NB4 (cell line): Measurements from ENCODE around the gene ZNF500.

ENCODE experiments used
- MYC ChIP-seq: IDR thresholded peaks from 2 replicates; pipeline ENCODE4 v1.6.1; 2011; ENCODE audit warnings: low read depth, low read length
- POLR2A ChIP-seq: IDR thresholded peaks from 2 replicates; pipeline ENCODE4 v1.6.1; 2011; ENCODE audit warnings: mild to moderate bottlenecking; ENCODE audit not compliant: insufficient read length; ENCODE audit errors: extremely low read depth
- TF ChIP-seq, protein P1 (sequence below): IDR thresholded peaks from one replicate; pipeline ENCODE4 v1.5.1; 2012; ENCODE audit warnings: low read depth, low read length
- TF ChIP-seq, protein P2 (sequence below): IDR thresholded peaks from 2 replicates; pipeline ENCODE4 v1.6.1; 2011; ENCODE audit warnings: low read depth, low read length

DNA sequence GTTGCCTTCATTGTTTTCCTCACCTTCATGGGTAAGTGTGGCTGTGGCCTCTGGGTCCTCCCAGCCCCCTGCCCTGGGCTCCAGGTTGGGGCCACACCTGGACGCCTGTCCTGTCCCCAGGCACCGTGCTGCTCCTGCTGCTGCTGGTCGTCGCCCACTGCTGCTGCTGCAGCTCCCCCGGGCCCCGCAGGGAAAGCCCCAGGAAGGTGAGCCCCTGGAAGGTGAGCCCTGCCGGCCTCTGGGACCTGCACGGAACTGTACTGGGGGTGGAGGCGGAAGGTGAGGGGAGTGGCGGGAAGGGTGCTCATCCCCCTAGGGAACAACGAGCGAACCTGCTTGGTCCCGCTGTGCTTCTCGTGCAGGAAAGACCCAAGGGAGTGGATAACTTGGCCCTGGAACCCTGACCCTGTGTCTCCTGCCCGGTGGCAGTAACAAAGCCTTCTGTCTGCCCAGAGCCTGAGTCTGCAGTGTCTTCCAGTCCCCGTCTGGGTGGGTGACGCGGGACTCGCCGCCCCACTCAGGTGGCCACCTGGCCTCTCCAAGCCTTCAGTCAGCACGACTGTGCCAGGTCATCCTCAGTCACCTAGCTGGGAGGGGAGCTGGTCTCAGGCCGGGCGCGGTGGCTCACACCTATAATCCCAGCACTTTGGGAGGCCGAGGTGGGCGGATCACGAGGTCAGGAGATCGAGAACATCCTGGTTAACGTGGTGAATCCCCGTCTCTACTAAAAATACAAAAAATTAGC lies 29.0 kb upstream of the ZNF500 start:
- TF ChIP-seq, protein P1, sequence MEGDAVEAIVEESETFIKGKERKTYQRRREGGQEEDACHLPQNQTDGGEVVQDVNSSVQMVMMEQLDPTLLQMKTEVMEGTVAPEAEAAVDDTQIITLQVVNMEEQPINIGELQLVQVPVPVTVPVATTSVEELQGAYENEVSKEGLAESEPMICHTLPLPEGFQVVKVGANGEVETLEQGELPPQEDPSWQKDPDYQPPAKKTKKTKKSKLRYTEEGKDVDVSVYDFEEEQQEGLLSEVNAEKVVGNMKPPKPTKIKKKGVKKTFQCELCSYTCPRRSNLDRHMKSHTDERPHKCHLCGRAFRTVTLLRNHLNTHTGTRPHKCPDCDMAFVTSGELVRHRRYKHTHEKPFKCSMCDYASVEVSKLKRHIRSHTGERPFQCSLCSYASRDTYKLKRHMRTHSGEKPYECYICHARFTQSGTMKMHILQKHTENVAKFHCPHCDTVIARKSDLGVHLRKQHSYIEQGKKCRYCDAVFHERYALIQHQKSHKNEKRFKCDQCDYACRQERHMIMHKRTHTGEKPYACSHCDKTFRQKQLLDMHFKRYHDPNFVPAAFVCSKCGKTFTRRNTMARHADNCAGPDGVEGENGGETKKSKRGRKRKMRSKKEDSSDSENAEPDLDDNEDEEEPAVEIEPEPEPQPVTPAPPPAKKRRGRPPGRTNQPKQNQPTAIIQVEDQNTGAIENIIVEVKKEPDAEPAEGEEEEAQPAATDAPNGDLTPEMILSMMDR: no peak
- TF ChIP-seq POLR2A: no peak
- TF ChIP-seq MYC: no peak
- TF ChIP-seq, protein P2, sequence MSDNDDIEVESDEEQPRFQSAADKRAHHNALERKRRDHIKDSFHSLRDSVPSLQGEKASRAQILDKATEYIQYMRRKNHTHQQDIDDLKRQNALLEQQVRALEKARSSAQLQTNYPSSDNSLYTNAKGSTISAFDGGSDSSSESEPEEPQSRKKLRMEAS: no peak
